ENCODE results near the gene RETREG3. TPM values are rescaled to one million over a fixed set of nuclear protein-coding genes. Genes with fewer than 3 reads are reported as not detected.

RETREG3 gene
- total and polyA plus RNA-seq, 2 of the 13 experiments (the other 11 are each of a cell fraction or from before 2014, with no cell fraction given) = 47.0 to 55.8 TPM

- TF ChIP-seq SP4 (CRISPR knock-in tag; IDR thresholded peaks at IDR 0.05) (0 out of 2 replicates have a peak, but pooled peaks have one; percentile 61), SMAD3 (CRISPR knock-in tag; IDR thresholded peaks at IDR 0.05) (no peak), ZNF326 (CRISPR knock-in tag; IDR thresholded peaks at IDR 0.05; ENCODE audit: borderline replicate concordance) (no peak), FLYWCH1 (CRISPR knock-in tag; IDR thresholded peaks at IDR 0.05) (peak; percentile 50; the same call in 1 of the 2 replicates), DBP (CRISPR knock-in tag; IDR thresholded peaks at IDR 0.05; ENCODE audit: not compliant biosample characterization) (no peak), ZNF788 (CRISPR knock-in tag; IDR thresholded peaks at IDR 0.05; ENCODE audit: borderline replicate concordance) (0 out of 2 replicates have a peak, but pooled peaks have one; percentile 20), ATF4 (CRISPR knock-in tag; IDR thresholded peaks at IDR 0.05) (no peak), HMGA1 (CRISPR knock-in tag; conservative IDR thresholded peaks at IDR 0.05) (no peak), ZNF30 (CRISPR knock-in tag; IDR thresholded peaks at IDR 0.05) (no peak), ZNF75D (CRISPR knock-in tag; IDR thresholded peaks at IDR 0.05; ENCODE audit: borderline replicate concordance) (no peak), ZNF883 (CRISPR knock-in tag; IDR thresholded peaks at IDR 0.05; ENCODE audit: not compliant biosample characterization) (peak; percentile 71), CBX5 (CRISPR knock-in tag; IDR thresholded peaks at IDR 0.05; ENCODE audit: borderline replicate concordance) (no peak), ZNF280B (CRISPR knock-in tag; IDR thresholded peaks at IDR 0.05; ENCODE audit: borderline replicate concordance) (0 out of 2 replicates have a peak, but pooled peaks have one; percentile 21), PITX1 (CRISPR knock-in tag; IDR thresholded peaks at IDR 0.05) (no peak), UBTF (CRISPR knock-in tag; IDR thresholded peaks at IDR 0.05) (0 out of 2 replicates have a peak, but pooled peaks have one; percentile 7), RBM39 (IDR thresholded peaks at IDR 0.05; ENCODE audit: low read depth, low read length, poor library complexity, severe bottlenecking) (no peak), CREB1 (IDR thresholded peaks at IDR 0.05) (no peak), CREB1 (CRISPR knock-in tag; IDR thresholded peaks at IDR 0.05) (no peak), ZFP41 (CRISPR knock-in tag; IDR thresholded peaks at IDR 0.05; ENCODE audit: borderline replicate concordance) (0 out of 2 replicates have a peak, but pooled peaks have one; percentile 68), ZNF839 (CRISPR knock-in tag; IDR thresholded peaks at IDR 0.05; ENCODE audit: borderline replicate concordance) (peak; percentile 43; the same call in 1 of the 2 replicates), ZNF816 (CRISPR knock-in tag; IDR thresholded peaks at IDR 0.05; ENCODE audit: borderline replicate concordance) (no peak)
Observed at GRCh38 chr17:42565523-42566214, 43.5 kb downstream of the RETREG3 start (continued).

Data from HepG2 (cell line).